BE2C (cell line): ENCODE data around the gene GPBP1L1. TPM values are rescaled to one million over a fixed set of nuclear protein-coding genes. Genes with fewer than 3 reads are reported as not detected.
A peak's percentile ranks its signal among the peaks of the same experiment; 100 is the strongest.
"Not testable (repeated sequence)": the region's sequence is repeated elsewhere in the genome, so short reads cannot be mapped to it uniquely, and the experiment has no call there.

Source experiments
- DNase-seq: peaks from one replicate; pipeline ENCODE4 v3.0.0-alpha.2; 2020
- H3K27me3 ChIP-seq: fragments of 250-450 bp; sonication (Bioruptor Pico); 2 replicates; pipeline ENCODE4 v1.5.1; 2020; ENCODE audit warnings: mild to moderate bottlenecking
- H3K36me3 ChIP-seq: fragments of 250-450 bp; sonication (Bioruptor Pico); 2 replicates; pipeline ENCODE4 v1.5.1; 2020; ENCODE audit warnings: mild to moderate bottlenecking
- H3K4me1 ChIP-seq: fragments of 250-450 bp; sonication (Bioruptor Pico); 2 replicates; pipeline ENCODE4 v1.5.1; 2020
- H3K4me3 ChIP-seq: 2 replicates; pipeline ENCODE4 v1.5.1; 2011; ENCODE audit warnings: low read depth, low read length
- H3K9me3 ChIP-seq: fragments of 250-450 bp; sonication (Bioruptor Pico); 2 replicates; pipeline ENCODE4 v1.5.1; 2020
- polyA plus RNA-seq: library from polyadenylated mRNA; unstranded; fragments of >200 nt; gene quantifications from one replicate; pipeline ENCODE4 v1.2.1, GENCODE V29; 2012; ENCODE audit warnings: low read depth, missing spikeins; ENCODE audit not compliant: insufficient read length, insufficient read depth
- TF ChIP-seq, protein P1 (sequence below): IDR thresholded peaks from 2 replicates; pipeline ENCODE4 v1.5.1; 2012; ENCODE audit warnings: mild to moderate bottlenecking, low read depth, low read length

Gene GPBP1L1, protein sequence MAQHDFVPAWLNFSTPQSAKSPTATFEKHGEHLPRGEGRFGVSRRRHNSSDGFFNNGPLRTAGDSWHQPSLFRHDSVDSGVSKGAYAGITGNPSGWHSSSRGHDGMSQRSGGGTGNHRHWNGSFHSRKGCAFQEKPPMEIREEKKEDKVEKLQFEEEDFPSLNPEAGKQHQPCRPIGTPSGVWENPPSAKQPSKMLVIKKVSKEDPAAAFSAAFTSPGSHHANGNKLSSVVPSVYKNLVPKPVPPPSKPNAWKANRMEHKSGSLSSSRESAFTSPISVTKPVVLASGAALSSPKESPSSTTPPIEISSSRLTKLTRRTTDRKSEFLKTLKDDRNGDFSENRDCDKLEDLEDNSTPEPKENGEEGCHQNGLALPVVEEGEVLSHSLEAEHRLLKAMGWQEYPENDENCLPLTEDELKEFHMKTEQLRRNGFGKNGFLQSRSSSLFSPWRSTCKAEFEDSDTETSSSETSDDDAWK
- polyA plus RNA-seq, result 44.0 TPM

DNA sequence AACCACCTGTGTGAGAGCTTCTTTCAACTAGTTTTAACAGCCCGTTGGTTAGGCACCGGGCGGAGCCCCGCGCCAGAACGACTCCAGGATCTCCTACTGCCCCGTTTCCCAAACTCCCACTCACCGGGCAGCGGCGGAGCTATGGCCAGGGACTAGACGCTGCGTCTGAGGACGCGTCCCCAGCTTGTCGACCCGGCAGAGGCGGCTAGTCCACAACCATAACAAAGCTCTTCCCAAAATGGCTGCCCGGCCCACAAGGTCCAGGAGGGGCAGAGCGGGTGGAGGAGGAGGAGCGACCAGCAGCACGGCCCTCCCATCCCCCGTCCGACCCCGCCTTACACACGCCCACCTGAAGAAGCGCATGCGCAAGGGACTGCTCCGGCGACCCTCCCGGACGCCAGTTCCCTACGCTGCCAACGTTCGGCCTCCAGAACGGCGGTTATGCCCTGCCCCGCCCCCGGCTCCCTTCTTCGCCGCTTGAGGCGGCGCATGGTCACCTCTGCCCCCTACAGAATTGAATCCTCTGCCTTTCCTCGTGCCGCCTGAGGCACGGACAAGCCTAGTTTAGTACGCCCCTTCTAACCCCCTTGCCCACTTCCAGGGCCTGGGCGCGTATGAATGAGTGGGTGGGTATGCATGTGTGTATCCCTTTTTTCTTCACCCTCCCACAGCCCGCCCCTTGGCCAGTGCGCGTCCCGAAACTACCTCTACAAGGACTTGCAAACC lies at the start of gene GPBP1L1:
TSS of gene GPBP1L1 (minus strand) at position 246 of the 726 bp plus-strand sequence. CDS start 27,446 bp downstream, outside the sequence.
- H3K27me3 ChIP-seq, result no peaks in the 10 kb centered on the region
- peak; percentile 93 for DNase-seq
- H3K4me3 ChIP-seq, result peak within 1 kb of the TSS; percentile 93
- H3K4me1 ChIP-seq, result no peaks in the 10 kb centered on the region
- H3K9me3 ChIP-seq, result no peaks in the 10 kb centered on the region
- H3K36me3 ChIP-seq, result no peaks in the 10 kb centered on the region
- TF ChIP-seq, protein P1, sequence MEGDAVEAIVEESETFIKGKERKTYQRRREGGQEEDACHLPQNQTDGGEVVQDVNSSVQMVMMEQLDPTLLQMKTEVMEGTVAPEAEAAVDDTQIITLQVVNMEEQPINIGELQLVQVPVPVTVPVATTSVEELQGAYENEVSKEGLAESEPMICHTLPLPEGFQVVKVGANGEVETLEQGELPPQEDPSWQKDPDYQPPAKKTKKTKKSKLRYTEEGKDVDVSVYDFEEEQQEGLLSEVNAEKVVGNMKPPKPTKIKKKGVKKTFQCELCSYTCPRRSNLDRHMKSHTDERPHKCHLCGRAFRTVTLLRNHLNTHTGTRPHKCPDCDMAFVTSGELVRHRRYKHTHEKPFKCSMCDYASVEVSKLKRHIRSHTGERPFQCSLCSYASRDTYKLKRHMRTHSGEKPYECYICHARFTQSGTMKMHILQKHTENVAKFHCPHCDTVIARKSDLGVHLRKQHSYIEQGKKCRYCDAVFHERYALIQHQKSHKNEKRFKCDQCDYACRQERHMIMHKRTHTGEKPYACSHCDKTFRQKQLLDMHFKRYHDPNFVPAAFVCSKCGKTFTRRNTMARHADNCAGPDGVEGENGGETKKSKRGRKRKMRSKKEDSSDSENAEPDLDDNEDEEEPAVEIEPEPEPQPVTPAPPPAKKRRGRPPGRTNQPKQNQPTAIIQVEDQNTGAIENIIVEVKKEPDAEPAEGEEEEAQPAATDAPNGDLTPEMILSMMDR, result no peak

DNA sequence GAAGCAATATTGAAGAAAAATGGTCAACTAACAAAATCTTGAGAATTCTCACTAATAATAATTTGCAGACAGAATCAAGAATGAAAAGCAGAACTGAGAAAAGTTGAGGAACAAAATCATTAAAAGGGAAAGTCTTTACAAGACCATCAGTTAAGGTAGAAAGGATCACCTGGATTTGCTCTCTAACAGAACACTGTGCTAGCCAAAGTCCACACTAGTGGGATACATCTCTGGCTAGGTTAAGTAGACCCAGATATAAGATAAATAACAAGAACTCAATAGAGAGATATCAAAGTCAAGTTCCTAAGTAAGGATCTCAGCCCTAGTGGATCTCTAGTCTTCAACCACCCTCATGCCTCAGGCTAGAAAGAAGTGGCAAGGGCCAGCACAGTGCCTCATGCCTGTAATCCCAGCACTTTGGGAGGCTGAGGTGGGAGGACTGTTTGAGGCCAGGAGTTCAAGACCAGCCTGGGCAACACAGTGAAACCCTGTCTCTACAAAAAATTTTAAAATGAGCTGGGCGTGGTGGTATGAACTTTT lies 44.5 kb upstream of the GPBP1L1 start:
- H3K27me3 ChIP-seq, result no peaks in the 10 kb centered on the region
- TF ChIP-seq, protein P1, result no peak
- no peaks in the 10 kb centered on the region for H3K4me1 ChIP-seq
- no peak for DNase-seq
- no peaks in the 10 kb centered on the region for H3K36me3 ChIP-seq
- H3K4me3 ChIP-seq, result no peak overlapping the region
- H3K9me3 ChIP-seq, result no peaks in the 10 kb centered on the region

DNA sequence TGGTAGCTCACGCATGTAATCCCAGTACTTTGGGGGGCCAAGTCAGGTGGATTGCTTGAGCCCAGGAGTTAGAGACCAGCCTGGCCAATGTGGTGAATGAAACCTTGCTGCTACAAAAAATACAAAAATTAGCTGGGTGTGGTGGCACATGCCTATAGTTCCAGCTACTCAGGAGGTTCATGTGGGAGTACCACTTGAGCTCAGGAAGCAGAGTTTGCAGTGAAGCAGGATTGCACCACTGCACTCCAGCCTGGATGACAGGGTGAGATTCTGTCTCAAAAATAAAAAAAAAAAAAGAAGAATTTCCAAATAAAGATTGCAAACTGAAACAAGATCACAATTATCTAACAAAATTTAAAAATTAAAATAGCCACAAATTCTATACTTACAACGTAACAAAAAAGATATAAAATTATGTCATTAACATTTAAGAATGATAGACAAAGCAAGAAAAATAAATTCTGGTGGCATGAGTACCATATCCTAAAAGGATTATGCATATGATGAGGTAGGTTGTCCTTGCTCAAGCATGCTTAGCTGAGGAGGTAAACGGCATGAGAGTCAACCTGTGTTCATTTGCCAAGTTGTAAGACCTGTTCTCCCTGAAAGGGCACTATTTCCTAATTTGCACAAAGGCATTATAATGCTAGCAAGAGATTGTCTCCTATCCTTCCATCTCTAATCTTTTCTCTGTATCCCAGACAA lies 43.9 kb upstream of the GPBP1L1 start:
- Histone ChIP-seq H3K9me3 (no peaks in the 10 kb centered on the region), H3K4me1 (no peaks in the 10 kb centered on the region), H3K27me3 (no peaks in the 10 kb centered on the region), H3K4me3 (no peak overlapping the region), H3K36me3 (no peaks in the 10 kb centered on the region)
- no peak for DNase-seq
- TF ChIP-seq, protein P1, result no peak

DNA sequence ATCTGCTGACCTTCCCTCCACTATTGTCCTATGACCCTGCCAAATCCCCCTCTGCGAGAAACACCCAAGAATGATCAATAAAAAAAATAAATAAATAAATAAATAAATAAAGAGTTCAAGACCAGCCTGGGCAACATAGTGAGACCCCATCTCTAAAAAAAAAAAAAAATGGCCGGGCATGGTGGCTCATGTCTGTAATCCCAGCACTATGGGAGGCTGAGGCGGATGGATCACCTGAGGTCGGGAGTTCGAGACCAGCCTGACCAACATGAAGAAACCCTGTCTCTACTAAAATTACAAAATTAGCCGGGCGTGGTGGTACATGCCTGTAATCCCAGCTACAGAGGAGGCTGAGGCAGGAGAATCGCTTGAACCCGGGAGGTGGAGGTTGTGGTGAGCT lies 39.7 kb upstream of the GPBP1L1 start:
- H3K27me3 ChIP-seq, H3K9me3 ChIP-seq, H3K4me3 ChIP-seq, H3K36me3 ChIP-seq, DNase-seq, H3K4me1 ChIP-seq: not testable (repeated sequence)

DNA sequence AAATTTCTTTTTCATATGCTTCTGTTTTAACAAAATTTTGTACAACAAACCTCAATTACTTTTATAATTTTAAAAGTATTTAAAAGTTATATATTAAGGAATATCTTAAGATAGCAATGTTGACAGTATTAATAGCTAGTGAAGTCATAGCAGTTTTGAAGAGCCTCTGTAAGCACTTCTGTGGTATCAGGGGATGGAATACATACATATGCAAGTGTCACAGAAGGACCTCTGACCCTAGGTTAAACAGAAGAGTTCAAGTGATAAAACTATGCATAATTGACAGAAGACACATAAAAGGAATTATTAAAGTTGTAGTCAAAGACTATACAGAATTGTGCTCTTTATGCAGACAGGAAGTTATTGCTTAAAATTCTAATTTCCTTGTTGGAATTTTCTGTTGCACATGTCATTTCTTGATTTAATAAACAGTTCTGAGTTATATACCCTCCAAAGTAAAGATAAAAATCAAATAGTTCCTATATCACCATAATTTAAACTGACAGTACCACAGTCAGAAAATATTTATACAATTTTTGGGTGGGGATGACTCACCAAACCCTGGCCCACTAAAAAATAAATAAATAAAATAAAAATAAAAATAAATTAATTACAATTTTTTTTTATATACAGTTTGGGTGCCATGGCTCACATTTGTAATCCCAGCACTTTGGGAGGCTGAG lies 37.1 kb upstream of the GPBP1L1 start:
- DNase-seq, result no peak
- Histone ChIP-seq H3K4me3 (no peak overlapping the region), H3K4me1 (no peaks in the 10 kb centered on the region), H3K36me3 (no peaks in the 10 kb centered on the region), H3K9me3 (no peaks in the 10 kb centered on the region), H3K27me3 (no peaks in the 10 kb centered on the region)
- TF ChIP-seq, protein P1, result no peak

DNA sequence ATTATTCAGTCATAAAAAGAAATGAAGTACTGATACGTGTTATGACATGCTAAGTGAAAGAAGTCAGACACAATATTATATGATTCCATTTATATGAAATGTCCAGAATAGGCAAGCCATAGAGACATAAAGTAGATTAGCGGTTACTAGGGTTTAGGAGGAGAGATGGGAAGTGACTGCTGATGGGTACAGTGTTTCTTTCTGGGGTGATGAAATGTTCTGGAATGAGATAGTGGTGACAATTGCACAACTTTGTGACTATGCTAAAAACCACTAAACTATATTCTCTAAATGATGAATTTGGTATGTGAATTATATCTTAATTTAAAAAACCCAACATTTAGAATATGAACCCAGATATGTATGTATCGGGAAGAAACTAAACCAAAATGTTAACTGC lies 36.5 kb upstream of the GPBP1L1 start:
- DNase-seq, result no peak
- TF ChIP-seq, protein P1, result no peak
- no peaks in the 10 kb centered on the region for H3K27me3 ChIP-seq

More for the DNA sequence above, 36.5 kb upstream of the GPBP1L1 start:
- Histone ChIP-seq H3K9me3 (no peaks in the 10 kb centered on the region), H3K4me3 (no peak overlapping the region), H3K4me1 (no peaks in the 10 kb centered on the region), H3K36me3 (no peaks in the 10 kb centered on the region)
